ENCODE results near the gene ADAM8.
"Not testable (repeated sequence)": the region's sequence is repeated elsewhere in the genome, so short reads cannot be mapped to it uniquely, and the experiment has no call there.

Gene ADAM8

GRCh38 chr10:133276435-133277201 lies at the start of gene ADAM8:
TSS of gene ADAM8 (minus strand) at chr10:133276868. CDS start at chr10:133276817, 51 bp downstream.
- peak; percentile 60 for DNase-seq (ENCODE audit: low read depth)

- DNase-seq (ENCODE audit: low read depth) = no peak
These were observed 49.5 kb upstream of the ADAM8 start for GRCh38 chr10:133326223-133326551.

GRCh38 chr10:133325440-133326222 lies 49.0 kb upstream of the ADAM8 start:
- no peak for DNase-seq (ENCODE audit: low read depth)

GRCh38 chr10:133324857-133325260 lies 48.2 kb upstream of the ADAM8 start:
- DNase-seq (ENCODE audit: low read depth) = no peak

- peak; percentile 48 for DNase-seq (ENCODE audit: low read depth)
These were observed 47.6 kb upstream of the ADAM8 start for GRCh38 chr10:133324198-133324792.

- DNase-seq (ENCODE audit: low read depth) = not testable (repeated sequence)
These were observed 45.5 kb upstream of the ADAM8 start for GRCh38 chr10:133322064-133322709.

GRCh38 chr10:133320852-133321422 lies 44.3 kb upstream of the ADAM8 start:
- DNase-seq (ENCODE audit: low read depth) = not testable (repeated sequence)

GRCh38 chr10:133318494-133319127 lies 41.9 kb upstream of the ADAM8 start:
- peak; percentile 49 for DNase-seq (ENCODE audit: low read depth)

GRCh38 chr10:133316732-133317131 lies 40.1 kb upstream of the ADAM8 start:
- DNase-seq (ENCODE audit: low read depth) = no peak

GRCh38 chr10:133316266-133316665 lies 39.6 kb upstream of the ADAM8 start:
- DNase-seq (ENCODE audit: low read depth) = no peak

GRCh38 chr10:133315847-133316246 lies 39.2 kb upstream of the ADAM8 start:
- DNase-seq (ENCODE audit: low read depth) = no peak

GRCh38 chr10:133314911-133315310 lies 38.2 kb upstream of the ADAM8 start:
- no peak for DNase-seq (ENCODE audit: low read depth)

- no peak for DNase-seq (ENCODE audit: low read depth)
These were observed 36.5 kb upstream of the ADAM8 start for GRCh38 chr10:133313192-133313591.

- DNase-seq (ENCODE audit: low read depth) = no peak
These were observed 36.1 kb upstream of the ADAM8 start for GRCh38 chr10:133312769-133313145.

GRCh38 chr10:133312016-133312768 lies 35.5 kb upstream of the ADAM8 start:
- no peak for DNase-seq (ENCODE audit: low read depth)

GRCh38 chr10:133311570-133311969 lies 34.9 kb upstream of the ADAM8 start:
- no peak for DNase-seq (ENCODE audit: low read depth)

GRCh38 chr10:133310789-133311188 lies 34.1 kb upstream of the ADAM8 start:
- DNase-seq (ENCODE audit: low read depth) = no peak

- no peak for DNase-seq (ENCODE audit: low read depth)
These were observed 33.7 kb upstream of the ADAM8 start for GRCh38 chr10:133310399-133310755.

GRCh38 chr10:133309720-133310398 lies 33.2 kb upstream of the ADAM8 start:
- DNase-seq (ENCODE audit: low read depth) = no peak

GRCh38 chr10:133309100-133309719 lies 32.5 kb upstream of the ADAM8 start:
- DNase-seq (ENCODE audit: low read depth) = peak; percentile 87
